ENCODE results near the gene ZNF813.

DNA sequence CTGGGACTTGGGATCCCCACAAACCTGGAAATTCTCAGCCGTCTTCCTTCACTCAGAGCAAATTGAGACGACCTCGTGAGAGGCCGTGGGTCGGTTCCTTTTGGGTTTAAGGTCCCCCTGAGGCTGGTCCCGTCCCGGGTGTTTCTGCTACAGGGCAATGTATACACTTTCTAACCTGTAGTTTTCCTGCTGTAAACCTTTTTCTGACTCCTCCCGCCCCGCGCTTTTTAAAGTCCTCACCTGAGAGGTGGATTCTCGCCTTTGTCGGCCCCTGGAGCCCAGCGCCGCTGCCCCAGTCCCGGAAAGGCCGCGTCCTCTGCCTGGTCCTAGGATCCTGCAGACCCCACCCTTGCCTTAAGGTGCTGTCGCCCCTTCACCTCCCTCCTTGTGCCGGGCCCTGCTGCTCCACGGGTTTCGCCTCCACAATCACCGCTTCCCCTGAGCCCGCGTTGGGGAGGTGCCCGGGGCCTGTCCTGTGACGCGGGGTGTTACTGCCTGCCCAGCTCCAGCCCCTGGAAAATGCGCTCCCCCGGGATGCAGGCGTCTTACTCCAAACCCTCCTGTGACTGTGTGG lies 35.4 kb upstream of the ZNF813 start:
- TF ChIP-seq, protein P1, sequence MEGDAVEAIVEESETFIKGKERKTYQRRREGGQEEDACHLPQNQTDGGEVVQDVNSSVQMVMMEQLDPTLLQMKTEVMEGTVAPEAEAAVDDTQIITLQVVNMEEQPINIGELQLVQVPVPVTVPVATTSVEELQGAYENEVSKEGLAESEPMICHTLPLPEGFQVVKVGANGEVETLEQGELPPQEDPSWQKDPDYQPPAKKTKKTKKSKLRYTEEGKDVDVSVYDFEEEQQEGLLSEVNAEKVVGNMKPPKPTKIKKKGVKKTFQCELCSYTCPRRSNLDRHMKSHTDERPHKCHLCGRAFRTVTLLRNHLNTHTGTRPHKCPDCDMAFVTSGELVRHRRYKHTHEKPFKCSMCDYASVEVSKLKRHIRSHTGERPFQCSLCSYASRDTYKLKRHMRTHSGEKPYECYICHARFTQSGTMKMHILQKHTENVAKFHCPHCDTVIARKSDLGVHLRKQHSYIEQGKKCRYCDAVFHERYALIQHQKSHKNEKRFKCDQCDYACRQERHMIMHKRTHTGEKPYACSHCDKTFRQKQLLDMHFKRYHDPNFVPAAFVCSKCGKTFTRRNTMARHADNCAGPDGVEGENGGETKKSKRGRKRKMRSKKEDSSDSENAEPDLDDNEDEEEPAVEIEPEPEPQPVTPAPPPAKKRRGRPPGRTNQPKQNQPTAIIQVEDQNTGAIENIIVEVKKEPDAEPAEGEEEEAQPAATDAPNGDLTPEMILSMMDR (IDR thresholded peaks at IDR 0.05 in 8 of 11, conservative IDR thresholded peaks at IDR 0.05 in 3 of 11), result no peak
- no peak for TF ChIP-seq POLR2A (IDR thresholded peaks at IDR 0.05)

Data from spleen (tissue), 7 donors.